ENCODE measurements around the gene DNAH3.
"Not testable (repeated sequence)": the region's sequence is repeated elsewhere in the genome, so short reads cannot be mapped to it uniquely, and the experiment has no call there.

DNAH3 gene

DNA sequence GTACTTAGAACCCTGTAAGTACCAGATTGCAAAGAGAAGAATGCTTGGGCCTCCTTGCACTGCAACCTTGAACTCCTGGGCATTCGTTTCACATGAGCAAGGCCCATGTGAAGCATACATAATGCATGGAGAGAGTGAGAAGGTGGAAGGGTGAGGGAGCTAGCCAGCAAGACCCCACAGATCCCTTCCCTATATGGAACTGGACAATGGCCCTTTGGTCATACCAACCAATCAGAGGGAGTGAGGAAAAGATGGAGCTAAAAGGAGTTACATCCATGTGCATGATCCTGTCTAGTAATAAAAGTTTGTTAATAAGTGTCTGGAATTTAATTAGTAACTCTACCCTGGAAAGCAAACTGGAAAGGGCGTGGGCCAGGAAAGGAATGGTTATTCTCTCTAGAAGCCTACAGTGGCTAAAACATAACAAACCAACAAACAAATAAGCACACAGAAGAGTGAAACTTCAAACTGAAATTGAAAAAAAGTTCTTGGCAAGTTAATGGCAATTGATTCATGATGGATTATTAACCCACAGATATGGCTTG is 29.6 kb downstream of the DNAH3 start:
- DNase-seq, result no peak

DNA sequence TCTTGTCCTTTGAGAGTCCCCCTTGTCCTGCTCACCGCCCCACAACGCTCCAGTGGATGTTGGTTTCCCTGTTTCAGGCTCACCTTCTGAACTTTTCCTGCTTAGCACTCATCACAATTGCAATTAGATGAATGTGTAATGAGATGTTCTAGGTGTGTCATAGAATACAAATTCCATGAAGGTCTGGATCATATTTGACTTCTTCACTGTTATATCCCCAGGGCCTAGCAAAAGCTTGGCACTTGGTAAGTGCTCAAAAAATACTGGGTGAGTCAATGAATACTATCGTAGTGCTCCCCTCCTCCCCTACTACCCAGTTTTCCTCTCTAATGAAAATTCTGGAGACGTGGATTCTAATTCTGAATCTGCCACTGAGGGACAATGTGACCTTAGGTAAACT is 33.1 kb downstream of the DNAH3 start:
- DNase-seq, result no peak

DNA sequence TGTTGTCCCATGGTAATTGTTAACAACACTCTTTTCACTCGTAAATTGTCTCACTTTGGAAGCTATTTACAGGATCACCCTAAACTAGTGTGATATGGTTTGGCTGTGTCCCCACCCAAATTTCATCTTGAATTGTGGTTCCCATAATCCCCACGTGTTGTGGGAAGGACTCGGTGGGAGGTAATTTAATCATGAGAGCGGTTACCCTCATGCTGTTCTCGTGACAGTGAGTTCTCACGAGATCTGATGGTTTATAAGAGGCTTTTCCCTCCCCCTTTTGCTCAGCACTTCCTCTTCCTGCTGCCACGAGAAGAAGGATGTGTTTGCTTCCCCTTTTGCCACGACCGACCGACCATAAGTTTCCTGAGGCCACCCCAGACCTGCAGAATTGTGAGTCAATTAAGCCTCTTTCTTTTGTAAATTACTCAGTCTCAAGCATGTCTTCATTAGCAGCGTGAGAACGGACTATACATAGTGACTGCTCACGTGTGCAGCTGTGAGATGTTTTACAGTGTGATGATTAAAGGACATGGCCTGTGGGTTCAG is 34.4 kb downstream of the DNAH3 start:
- DNase-seq, result no peak

DNA sequence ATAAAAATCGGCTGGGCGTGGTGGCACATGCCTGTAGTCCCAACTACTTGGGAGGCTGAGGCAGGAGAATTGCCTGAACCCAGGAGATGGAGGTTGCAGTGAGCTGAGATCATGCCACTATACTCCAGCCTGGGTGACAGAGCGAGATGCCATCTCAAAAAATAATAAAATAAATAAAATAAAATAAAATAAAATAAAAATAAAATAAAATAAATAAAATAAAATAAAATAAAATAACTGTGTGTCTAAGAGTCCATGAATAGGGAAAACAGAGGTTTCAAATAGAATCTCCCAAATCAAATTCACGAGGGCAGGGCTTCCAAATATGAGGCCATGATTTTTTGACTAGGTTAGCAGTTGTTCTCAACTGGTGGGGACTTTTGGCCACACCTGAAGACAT is 35.1 kb downstream of the DNAH3 start:
- DNase-seq, result not testable (repeated sequence)

DNA sequence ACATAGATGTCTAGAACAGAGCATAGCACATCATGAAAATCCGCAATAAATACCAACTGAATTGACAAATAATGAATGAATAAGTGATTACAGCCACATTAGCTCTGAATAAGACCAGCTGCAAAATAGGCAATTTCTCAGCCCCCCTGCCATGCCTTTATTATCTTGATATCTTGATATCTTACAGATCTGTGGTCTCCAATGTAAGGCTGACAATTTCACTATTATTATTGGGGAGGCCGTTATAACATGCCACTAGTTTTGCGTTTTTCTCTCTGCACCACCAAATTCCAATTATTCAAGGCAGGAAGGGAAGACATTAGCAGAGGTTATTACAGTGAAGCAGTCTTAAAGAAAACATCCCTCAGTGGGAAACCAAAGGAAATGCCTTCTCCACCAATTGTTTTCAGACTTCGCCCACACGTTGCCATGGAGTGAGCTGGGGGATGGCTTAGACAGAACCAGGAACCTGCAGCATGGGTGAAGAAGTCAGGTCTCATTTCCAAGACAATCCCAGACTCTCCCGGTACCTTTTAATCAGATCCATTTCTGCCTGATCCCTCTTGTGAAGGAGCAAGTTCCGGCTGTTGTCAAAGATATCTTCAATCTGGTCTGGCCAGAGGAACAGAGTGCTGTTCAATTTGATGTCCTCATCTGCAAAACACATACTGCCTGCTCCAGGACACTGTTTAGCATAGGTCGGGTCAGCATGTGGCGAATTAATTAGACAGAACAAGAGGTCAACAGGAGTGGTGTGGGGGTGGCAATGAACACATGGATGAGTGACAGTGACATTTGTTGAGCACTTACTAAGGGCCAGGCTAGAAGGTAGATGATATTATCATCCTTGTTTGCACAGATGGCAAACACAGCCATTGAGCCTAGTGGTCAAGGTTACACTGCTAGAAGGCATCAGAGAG is 46.4 kb downstream of the DNAH3 start:
- peak; percentile 53 for DNase-seq

DNA sequence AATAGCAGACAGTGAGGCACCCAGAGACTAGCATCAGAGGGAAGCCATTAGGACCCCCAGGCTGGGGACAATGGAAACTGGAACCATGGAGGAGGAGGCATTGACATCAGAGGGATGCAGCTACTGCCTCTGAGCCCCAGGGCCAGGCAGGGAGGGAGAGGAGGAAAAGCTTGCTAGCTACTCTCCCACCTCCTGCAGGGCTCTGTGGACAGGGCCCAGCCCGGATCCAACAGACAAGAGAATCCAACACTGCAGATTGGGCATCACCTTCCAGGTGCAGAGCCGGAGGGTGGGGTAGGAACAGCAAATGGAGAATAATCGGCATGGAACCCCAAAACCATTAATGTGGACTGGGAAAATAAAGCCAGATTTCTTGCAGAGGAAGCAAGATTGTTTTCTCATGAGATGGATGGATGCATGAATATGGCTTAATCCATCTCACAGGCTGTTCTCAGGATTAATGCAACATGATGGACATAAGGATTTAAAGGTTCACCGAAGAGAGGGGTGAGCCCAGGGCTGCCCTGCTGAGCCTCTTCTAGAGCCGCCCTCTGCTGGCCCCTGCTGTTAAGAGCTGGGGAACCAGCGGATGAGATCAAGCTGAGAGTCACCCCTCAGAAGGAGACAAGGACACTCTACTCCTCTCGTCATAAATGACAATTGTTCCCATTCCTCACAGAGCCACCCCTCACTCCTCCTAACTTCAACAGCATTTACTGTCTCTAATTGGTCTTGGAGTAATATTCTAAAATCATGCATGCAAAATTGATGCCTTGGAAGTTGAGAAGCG is 48.8 kb downstream of the DNAH3 start:
- no peak for DNase-seq

DNA sequence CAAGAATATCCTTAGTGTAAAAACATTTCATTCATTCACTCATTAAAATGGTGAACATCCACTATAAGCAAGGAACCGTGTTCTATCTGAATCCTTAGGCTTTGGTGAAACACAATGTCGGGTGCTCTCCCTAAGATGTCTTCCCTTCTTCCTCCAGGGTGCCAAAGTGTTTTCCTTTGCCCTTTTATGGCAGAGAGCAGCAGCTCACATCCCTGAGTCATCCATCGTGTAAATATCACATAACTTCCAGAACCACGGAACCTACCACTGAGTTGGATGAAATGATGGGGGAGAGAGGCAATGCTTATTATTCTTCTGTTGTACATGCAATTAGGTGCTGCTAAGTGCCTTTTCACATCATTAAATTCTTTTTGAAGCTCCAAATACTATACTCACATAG is 50.2 kb downstream of the DNAH3 start:
- DNase-seq, result no peak

DNA sequence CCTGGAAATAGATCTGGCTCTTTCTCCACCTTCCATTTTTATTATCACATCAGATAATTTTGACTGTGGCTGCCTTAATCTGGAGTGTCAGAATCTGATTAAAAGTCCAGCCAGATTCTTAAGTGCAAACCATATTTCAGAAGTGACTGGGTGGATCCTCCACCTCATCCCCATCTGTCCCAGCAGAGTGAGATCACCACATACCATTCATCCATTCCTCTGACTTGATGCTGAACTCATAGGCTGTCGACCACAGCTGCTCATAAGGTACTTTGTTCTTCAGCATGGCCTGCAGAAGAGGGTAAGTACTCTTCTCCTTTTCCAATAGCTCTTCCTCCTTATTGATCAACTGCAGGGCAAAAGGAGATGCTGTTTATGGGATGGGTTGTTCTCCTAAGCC is 53.5 kb downstream of the DNAH3 start:
- no peak for DNase-seq

DNA sequence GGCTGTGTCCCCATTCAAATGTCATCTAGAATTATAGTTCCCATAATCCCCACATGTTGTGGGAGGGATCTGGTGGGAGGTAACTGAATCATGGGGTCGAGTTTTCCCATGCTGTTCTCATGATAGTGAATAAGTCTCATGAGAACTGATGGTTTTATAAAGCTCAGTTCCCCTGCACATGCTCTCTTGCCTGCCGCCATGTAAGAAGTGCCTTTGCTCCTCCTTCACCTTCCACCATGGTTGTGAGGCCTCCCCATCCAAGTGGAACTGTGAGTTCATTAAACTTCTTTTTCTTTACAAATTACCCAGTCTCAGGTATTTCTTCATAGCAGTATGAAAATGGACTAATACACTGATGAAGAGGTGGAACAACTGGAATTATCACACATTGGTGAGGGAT is 55.9 kb downstream of the DNAH3 start:
- not testable (repeated sequence) for DNase-seq

DNA sequence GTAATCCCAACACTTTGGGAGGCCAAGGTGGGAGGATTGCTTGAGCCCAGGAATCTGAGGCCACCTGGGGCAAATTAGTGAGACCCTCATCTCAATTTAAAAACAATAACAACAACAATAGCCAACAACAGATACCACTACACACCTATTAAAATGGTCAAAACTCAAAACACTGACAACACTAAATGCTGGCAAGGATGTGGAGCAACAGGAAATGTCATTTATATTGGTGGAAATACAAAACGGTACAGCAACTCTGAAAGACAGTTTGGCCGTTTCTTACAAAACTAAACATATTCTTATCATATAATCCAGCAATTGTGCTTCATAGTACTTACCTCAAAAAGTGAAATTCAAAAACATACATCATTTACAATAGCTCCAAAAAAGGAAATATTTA is 57.7 kb downstream of the DNAH3 start:
- no peak for DNase-seq

DNA sequence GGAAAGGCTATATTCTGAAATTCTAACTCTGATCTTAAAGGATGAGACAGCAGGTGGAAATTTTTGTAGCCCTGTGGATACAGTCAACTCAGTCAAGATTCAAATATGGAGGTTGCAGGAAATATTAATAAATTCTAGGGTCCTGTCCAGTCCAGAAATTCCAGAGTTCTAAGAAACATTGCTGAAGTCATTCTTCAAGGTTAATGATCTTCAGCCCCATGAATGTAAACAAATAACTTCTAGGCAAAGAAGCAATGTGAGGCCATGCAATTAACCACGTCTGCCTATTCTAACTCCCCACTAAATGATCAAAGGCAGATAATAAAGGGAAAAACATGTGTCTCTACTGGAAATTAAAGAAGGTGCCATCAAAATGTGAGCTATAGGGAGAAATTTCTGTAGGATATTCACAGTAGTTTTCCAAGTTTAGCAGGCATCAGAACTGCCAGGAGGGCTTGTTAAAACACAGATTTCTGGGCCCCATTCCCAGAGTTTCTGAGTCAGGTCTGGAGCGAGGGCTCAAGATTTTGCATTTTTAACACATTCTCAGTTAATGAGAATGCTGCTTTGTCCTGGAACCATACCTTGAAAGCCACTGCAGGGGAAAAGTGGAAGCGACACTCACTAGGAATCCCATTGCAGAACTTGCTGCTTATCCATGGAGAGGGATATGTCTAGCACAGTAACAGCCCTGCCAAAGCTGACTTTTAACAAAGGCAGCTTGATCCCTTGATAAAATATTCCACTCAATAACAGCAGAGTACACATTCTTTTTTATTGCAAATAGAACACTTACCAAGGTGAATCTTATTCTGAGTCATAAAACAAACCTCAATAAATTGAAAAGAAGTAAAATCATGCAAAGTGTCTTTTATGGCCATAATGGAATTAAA is 61.8 kb downstream of the DNAH3 start:
- DNase-seq, result no peak

DNA sequence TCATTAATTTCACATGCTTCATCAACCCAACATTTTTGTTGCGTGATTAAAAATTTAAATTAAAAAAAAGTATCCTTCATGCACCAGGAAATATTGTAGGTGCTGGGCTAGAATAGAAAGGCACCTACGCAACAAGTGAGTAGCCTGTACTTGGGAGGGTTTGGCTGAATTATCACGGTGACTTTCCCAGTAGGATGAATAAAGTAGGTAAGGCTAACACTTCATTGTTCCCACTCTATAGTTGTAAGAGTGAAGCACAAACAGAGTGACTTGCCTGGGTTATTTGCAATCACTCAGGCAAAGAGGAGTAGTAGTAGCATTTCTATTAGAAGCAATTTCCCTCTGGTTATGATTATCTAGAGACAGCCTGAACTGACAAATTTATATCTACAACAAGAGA is 62.5 kb downstream of the DNAH3 start:
- DNase-seq, result no peak

DNA sequence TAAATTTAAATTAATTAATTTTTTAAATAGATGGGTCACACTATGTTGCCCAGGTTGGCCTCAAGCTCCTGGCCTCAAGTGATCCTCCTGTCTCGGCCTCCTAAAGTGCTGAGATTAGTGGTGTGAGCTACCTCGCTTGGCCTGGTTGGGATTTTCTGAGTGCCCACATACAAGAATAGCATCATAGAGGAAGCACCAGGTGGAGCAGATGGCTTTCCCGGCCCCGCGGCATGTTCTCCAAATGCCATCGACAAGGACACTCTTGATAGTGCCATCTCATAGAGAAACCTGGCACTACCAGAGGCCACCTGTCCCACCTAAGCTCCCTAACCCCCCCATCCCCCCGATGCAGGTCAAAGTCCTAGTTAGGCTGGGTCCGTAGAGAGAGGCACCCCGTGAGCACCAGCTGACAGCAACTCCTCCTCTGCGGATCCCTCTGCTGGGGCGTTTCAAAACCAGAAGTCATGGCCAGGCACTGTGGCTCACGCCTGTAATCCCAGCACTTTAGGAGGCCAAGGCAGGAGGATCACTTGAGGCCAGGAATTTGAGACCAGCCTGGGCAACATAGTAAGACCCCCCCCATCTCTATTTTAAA is 65.9 kb downstream of the DNAH3 start:
- no peak for DNase-seq

DNA sequence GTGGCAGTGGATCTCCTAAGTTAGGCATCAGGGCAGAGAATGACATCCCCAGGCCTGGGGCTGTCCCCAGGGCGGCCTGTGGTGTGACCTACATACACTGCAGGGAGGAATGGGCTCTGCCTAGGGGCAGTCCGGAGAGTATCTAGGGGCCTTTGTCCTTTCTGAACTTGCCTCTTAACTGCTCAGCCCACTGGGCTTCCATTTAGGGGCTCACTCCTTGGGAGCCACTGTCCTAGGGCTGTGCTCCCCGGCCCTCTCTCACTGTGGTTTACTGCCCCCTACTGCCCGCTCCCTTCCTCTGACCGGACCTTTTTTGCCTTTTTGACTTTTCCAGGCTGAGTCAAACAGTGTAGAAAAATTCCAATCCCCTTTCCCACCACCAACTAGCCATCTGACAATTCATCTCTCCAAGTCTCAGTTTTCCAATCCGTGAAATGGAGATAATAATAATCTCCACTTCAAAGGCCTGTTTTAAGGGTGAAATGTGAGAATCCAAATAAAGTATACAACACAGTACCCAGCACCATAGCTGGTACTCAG is 66.8 kb downstream of the DNAH3 start:
- DNase-seq, result peak; percentile 37

DNA sequence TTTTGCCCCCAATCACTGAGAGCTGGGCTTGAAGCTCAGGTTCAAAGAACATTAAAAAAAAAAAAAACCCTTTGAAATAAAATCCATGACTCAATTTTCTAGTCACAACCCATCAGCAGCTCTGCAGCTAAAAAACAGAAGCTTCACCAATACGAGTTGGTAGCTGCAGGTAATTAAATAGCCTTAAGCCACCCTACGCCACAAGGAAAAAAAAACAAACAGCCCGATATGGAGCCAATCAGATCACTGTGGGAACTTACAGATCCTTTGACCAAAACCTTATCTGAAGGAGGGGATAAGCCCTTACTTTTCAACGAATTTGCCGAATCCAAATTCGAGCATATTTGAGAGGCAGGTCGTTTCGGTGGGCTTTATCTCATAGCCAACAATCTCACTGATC is 69.3 kb downstream of the DNAH3 start:
- DNase-seq, result no peak

DNA sequence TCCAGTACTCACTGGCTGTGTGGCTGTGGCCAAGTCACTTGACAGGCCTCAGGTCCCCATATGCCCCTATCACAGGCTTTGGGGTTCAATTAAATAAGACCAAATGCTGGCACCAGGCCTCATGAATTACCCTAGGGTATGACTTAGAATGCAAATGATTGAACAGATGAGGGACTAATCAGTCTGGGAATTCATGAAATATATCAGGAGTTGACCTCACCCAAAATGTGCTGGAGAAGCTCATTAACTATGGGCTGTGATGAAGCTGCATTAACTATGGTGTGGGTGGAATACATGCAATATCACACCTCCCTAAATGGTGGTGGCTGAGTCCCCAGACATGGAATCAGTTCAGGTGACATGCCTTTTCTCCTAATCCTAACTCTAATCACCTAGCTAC is 72.1 kb downstream of the DNAH3 start:
- no peak for DNase-seq

DNA sequence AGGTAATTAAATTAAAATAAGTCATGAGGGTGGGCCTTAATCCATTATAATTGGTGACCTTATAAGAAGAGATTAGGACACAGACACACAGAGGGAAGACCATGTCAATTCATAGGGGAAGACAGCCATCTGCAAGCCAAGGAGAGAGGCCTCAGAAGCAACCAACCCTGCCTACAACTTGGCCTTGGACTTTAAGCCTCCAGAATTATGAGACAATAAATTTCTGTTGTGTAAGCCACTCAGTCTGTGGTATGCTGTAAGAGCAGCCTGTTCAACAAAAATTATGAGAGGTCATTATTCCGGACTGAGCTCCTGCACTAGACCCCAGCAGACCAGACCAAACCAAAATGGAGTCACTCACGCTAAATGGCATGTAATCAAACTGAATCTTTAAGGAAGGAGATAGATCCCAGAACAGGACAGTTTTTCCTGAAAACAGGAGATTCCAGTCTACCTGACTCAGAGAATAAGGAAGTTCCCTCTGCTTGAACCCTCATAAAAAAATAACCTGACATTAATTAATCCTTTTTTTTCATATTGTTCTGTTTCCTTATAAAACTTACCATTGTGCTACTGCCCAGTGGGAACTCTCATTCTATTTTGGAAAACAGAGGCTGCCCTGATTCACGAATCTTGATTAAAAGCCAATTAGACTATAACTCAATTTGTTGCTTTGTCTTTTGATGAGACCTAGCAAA is 74.3 kb downstream of the DNAH3 start:
- no peak for DNase-seq

DNA sequence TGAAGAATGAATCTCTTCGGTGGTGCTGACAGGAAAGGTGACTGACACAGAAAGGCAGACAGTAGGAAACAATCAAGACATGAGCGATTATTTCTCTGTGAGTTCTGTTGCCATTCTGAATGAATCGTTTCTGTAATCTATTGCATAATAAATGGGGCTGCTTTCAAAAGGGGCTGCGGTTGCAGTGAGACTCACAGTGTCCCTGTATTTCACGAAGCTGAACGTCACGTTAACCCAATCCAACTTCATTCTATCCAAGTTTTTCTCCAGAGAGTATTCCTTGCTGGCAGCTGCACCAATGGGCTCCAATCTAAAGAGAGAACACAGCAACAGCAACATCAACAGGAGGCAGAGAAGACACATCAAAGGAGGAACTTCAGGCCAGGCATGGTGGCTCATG is 75.4 kb downstream of the DNAH3 start:
- no peak for DNase-seq

DNA sequence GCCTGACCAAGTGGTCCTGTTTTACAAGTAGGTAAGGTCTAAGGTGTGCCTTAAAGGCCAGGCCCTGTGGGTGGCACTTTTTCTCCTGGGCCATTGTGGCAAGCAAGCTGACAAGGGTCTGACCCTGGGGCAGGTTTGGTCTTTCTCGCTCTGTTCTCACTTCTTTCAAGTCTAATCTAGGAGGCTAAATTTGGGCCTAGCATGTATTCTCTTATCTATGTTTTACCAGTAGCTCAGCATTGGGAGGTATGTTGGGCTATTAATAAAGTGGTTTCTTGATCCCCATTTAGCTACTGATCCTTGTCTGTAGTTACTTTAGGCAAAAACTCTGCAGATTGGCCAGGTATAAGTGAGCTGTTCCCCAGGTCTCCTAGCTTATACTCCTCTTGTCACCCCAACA is 77.7 kb downstream of the DNAH3 start:
- no peak for DNase-seq

DNA sequence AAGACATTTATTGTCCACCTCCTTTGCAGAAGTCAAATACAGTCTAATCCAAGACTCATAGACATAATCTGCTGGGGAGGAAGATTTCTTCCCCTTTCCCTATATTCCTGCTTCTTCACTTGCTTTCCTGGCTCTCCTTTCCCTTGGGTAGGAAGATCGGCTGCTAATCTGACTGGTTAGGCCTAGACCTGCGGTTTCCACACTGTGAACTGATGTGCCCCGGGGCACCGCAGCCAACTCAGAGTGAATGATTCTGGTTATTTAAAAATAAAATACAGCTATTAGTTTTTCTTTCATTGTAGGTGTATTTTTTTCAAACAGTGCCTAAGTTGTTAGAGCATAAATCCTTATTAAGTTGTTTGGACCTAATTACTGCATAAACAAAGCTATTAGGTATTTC is 78.9 kb downstream of the DNAH3 start:
- DNase-seq, result no peak

DNA sequence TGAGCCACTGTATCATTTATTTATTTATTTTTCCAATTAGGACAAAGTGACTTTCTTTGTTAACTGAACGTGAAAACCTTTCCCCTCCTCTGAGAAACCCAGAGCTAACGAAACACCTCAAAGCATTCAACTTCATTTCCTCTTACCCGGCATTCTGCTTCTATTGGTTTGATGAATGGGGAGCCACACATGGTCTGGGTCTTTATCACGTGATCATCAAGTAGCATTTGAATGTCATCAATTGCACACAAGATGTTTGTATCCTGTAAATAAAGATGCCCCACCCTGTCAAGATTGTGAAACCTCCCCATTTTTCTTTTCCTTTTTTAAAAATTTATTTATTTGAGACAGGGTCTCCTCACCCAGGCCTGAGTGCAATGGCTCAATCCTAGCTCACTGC is 80.1 kb downstream of the DNAH3 start:
- DNase-seq, result no peak
